ENCODE measurements around the gene IGFBP5.

DNA sequence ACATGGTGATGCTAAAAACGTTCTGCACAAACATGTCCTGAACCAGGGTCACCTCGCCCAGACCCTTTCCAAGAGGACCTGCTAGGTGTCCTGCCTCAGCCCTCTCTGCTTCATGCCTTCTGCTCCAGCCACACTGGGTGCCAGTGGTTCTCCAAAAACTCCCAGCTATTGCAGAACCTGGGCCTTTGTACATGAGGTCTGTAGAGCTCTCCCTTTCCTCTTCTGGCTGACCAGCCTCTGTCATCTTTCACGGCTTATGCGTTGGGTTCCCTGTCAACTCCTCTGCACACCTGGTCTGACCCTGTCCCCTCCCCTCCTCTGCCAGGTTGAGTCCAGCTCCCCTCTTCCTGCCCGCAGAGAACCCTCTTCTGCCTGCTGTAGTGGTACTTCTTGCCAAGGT lies 35.5 kb upstream of the IGFBP5 start:
- TF ChIP-seq, protein P1, sequence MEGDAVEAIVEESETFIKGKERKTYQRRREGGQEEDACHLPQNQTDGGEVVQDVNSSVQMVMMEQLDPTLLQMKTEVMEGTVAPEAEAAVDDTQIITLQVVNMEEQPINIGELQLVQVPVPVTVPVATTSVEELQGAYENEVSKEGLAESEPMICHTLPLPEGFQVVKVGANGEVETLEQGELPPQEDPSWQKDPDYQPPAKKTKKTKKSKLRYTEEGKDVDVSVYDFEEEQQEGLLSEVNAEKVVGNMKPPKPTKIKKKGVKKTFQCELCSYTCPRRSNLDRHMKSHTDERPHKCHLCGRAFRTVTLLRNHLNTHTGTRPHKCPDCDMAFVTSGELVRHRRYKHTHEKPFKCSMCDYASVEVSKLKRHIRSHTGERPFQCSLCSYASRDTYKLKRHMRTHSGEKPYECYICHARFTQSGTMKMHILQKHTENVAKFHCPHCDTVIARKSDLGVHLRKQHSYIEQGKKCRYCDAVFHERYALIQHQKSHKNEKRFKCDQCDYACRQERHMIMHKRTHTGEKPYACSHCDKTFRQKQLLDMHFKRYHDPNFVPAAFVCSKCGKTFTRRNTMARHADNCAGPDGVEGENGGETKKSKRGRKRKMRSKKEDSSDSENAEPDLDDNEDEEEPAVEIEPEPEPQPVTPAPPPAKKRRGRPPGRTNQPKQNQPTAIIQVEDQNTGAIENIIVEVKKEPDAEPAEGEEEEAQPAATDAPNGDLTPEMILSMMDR (IDR thresholded peaks at IDR 0.05): no peak
- TF ChIP-seq POLR2A (IDR thresholded peaks at IDR 0.05): no peak
